NCI-H1105 treated with DMSO at 0.1 percent for 48 hours (cell line): ENCODE results near the gene USP44.
A peak's percentile ranks its signal among the peaks of the same experiment; 100 is the strongest.

Source experiments
- DNase-seq: peaks from one replicate; lab custom pipeline; 2025; lab: John Stamatoyannopoulos, UW

USP44 gene

GRCh38 chr12:95548539-95549391 lies 2.5 kb downstream of the USP44 start:
- DNase-seq = peak; percentile 38

- peak; percentile 45 for DNase-seq
These were observed 3.2 kb downstream of the USP44 start for GRCh38 chr12:95548056-95548538.

GRCh38 chr12:95547522-95548055 lies 3.7 kb downstream of the USP44 start:
- no peak for DNase-seq

- DNase-seq = no peak
These were observed 4.8 kb downstream of the USP44 start for GRCh38 chr12:95546491-95546813.

- peak; percentile 83 for DNase-seq
These were observed 5.4 kb downstream of the USP44 start for GRCh38 chr12:95545731-95546490.

GRCh38 chr12:95545303-95545702 lies 6.0 kb downstream of the USP44 start:
- no peak for DNase-seq

GRCh38 chr12:95544756-95545155 lies 6.5 kb downstream of the USP44 start:
- no peak for DNase-seq

GRCh38 chr12:95543305-95543704 lies 8.0 kb downstream of the USP44 start:
- DNase-seq = no peak

- no peak for DNase-seq
These were observed 9.8 kb downstream of the USP44 start for GRCh38 chr12:95541436-95541835.

GRCh38 chr12:95538656-95539055 lies 12.6 kb downstream of the USP44 start:
- DNase-seq = no peak

GRCh38 chr12:95538006-95538405 lies 13.3 kb downstream of the USP44 start:
- DNase-seq = no peak

GRCh38 chr12:95533985-95534384 lies 17.3 kb downstream of the USP44 start:
- DNase-seq = no peak

- DNase-seq = no peak
These were observed 18.4 kb downstream of the USP44 start for GRCh38 chr12:95532851-95533250.

GRCh38 chr12:95529693-95530225 lies 21.5 kb downstream of the USP44 start:
- no peak for DNase-seq

GRCh38 chr12:95528431-95528830 lies 22.8 kb downstream of the USP44 start:
- DNase-seq = no peak

- DNase-seq = no peak
These were observed 28.6 kb downstream of the USP44 start for GRCh38 chr12:95522692-95523091.

- no peak for DNase-seq
These were observed 30.5 kb downstream of the USP44 start for GRCh38 chr12:95520816-95521215.

GRCh38 chr12:95518944-95519343 lies 32.3 kb downstream of the USP44 start:
- DNase-seq = no peak

- DNase-seq = no peak
These were observed 34.0 kb downstream of the USP44 start for GRCh38 chr12:95517246-95517645.

GRCh38 chr12:95516757-95517156 lies 34.5 kb downstream of the USP44 start:
- DNase-seq = no peak

- DNase-seq = no peak
These were observed 36.1 kb downstream of the USP44 start for GRCh38 chr12:95515197-95515596.

GRCh38 chr12:95513599-95513998 lies 37.7 kb downstream of the USP44 start:
- no peak for DNase-seq

- DNase-seq = no peak
These were observed 39.3 kb downstream of the USP44 start for GRCh38 chr12:95511977-95512376.
